PC-9 (cell line): ENCODE measurements around the gene ROCK1.

Experiments used
- EZH2 ChIP-seq: fragments of 200-600 bp; sonication (generic); IDR thresholded peaks from 2 replicates; pipeline ENCODE4 v1.8.0; 2017; ENCODE audit warnings: antibody characterized with exemption, low read depth
- TF ChIP-seq, protein P1 (sequence below): fragments of 200-600 bp; sonication (generic); conservative IDR thresholded peaks from 2 replicates; pipeline ENCODE4 v1.6.1; 2017; ENCODE audit warnings: mixed run types, antibody characterized with exemption, mild to moderate bottlenecking, moderate library complexity

DNA sequence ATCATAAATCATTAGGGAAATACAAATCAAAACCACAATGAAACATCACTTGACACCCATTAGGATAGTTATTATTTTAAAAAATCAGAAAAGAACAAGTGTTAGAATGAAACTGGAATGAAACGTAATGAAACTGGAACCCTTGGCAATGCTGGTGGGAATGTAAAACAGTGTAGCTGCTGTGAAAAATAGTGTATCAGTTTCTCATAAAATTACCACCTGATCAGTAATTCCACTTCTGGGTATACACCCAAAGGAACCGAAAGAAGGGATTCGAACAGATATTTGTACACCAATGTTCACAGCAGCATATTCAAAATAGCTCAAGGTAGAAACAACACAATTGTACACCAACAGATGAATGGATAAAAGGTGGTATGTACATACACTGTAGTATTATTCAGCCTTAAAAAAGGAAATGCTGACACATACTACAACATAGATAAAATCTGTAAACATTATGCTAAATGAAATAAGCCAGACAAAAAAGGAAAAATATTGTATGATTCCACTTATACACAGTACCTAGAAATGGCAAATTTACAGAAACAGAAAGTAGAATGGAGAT lies 27.0 kb downstream of the ROCK1 start:
- TF ChIP-seq, protein P1, sequence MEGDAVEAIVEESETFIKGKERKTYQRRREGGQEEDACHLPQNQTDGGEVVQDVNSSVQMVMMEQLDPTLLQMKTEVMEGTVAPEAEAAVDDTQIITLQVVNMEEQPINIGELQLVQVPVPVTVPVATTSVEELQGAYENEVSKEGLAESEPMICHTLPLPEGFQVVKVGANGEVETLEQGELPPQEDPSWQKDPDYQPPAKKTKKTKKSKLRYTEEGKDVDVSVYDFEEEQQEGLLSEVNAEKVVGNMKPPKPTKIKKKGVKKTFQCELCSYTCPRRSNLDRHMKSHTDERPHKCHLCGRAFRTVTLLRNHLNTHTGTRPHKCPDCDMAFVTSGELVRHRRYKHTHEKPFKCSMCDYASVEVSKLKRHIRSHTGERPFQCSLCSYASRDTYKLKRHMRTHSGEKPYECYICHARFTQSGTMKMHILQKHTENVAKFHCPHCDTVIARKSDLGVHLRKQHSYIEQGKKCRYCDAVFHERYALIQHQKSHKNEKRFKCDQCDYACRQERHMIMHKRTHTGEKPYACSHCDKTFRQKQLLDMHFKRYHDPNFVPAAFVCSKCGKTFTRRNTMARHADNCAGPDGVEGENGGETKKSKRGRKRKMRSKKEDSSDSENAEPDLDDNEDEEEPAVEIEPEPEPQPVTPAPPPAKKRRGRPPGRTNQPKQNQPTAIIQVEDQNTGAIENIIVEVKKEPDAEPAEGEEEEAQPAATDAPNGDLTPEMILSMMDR, result no peak
- no peak for TF ChIP-seq EZH2
